Fibroblast of gingiva (primary cell): ENCODE results near the gene MGARP.
"Not testable (repeated sequence)": the region's sequence is repeated elsewhere in the genome, so short reads cannot be mapped to it uniquely, and the experiment has no call there.

ENCODE experiments used
- DNase-seq: peaks from one replicate; pipeline ENCODE4 v3.0.0-alpha.2; 2011; ENCODE audit warnings: low read depth

Gene MGARP

DNA sequence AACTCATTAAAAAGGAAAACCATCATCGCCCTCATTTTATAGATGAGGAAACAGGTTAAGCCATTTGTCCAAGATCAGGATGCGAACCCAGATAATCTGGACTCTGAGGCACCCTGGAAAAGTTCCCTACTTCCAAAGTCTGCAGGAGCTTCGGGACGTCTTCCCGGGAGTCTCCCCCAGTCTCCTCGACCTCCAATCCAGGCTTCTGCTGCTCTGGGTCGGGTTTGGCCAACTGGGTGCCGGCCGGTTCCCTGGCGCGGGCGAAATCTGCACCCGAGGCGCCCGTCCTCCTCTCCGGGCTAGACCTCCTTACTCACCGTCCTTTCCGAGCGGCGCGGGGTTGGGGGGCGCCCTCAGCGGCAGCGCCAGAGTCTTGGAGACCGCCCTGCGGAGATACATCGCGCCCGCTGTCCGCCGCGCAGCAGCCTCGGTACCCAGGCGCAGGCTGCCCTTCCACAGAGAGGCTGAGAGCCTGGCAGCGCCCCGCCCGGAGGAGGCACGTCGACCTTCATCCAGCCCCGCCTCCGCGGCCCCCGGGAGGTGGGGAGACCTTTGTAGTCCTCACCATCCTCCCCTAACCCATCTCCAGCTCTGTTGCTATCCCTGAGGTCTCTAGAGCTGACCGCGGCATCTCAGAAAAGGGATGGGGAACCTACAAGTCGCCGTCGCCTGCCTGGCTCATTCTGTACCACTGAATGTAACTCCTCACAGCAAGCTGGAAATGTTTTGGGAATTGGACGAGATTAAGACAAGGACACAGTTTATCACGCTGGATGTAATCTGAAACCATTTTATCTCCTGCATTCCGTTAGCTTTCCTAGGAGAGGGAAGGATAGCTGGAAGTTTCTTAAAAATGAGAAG lies at the start of gene MGARP:
TSS of gene MGARP (minus strand) at position 466 of the 861 bp plus-strand sequence. CDS start at position 399, 67 bp downstream.
- peak; percentile 17 for DNase-seq

DNA sequence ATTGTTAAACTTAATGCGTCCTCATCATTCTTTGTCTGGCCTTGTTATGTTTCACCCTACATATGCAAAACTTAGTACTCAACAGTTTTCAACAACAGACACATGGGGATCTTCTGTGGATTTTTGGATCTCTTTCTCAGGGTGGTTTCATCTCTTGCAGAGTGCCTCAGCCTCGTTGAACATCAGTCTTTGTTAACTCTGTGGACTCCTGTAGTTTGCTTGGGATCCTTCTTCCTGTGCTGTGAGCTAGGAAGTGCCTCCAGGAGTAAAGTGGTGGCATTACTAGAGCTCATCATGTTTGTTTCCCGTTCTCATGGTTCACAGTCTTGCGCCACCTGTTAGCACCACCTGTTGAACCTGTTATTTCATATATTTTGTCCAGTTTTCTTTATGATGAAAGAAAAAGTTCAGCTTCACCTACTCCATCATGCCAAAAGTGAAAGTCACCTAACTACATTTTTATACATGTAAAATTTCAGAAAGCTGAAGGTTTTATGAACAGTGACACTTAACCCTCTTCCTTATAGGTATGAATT lies 49.7 kb upstream of the MGARP start:
- no peak for DNase-seq

DNA sequence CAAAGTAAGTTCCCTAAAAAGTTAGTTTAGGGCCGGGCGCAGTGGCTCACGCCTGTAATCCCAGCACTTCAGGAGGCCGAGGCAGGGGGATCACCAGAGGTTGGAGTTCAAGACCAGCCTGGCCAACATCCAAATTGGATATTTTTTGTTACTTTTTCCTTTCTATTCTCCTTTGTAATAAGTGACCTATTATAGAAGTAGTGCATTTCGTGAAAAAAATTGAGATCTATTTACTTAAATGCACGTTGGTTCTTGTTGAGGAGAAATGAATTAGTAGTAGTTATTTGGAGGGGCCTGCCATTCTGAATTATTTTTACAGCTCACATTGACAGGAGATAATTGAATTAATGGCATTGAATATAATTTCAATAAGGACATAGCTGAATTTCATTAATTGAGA lies 44.6 kb upstream of the MGARP start:
- no peak for DNase-seq

DNA sequence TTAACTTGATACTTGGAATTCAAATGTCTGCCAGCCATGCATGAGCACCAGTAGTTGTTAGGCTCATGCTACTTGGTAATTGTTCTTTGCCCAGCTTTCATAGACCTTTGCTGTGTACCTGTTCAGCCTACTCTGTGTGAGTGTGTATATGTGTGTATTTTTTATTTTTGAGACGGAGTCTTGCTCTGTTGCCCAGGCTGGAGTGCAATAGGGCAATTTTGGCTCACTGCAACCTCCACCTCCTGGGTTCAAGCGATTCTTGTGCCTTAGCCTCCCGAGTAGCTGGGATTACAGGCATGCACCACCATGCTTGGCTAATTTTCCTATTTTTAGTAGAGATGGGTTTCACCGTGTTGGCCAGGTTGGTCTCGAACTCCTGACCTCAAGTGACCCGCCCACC lies 42.5 kb upstream of the MGARP start:
- not testable (repeated sequence) for DNase-seq

DNA sequence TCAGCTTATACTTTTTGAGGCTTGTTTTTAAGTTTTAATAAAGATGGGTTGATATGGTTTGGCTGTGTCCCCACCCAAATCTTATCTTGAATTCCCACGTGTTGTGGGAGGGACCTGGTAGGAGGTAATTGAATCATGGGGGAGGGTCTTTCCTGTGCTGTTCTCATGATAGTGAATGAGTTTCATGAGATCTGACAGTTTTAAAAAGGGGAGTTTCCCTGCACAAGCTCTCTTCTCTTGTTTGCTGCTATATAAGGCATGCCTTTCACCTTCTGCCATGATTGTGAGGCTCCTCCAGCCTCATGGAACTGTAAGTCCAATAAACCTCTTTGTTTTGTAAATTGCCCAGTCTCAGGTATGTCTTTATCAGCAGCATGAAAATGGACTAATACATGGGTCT lies 42.0 kb upstream of the MGARP start:
- not testable (repeated sequence) for DNase-seq

DNA sequence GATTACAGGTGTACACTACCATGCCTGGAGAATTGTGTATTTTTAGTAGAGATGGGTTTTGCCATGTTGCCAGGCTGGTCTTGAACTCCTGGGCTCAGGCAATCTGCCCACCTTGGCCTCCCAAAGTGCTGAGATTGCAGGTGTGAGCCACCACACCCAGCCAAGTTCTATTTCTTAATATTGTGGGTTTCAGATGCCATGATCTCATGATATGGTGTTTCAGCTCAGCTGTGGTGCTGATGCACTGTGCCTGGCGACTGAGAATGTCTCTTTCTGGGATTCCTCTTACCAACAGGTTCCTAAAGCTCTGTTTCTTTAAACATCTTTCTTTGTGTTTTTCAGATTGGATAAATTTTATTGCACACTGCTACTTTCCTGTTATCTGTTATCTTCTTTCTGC lies 39.5 kb upstream of the MGARP start:
- DNase-seq, result no peak

DNA sequence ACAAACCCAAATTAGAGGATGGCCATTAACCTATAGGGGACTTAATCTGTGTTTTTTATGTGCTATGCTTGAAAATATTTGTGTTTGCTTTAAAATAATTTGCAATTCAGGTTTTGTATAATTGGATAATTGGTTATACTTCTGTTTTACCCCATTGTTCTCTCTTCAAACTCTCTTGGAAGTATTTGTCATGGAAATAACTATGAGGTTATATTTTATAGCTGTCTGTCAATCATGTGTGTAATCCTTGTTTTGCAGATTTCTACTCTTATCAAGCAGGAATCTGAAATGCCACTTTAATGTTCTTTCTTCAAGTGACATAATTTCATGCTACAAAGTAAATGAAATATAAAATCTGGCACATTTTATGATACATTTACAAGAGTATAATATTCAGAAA lies 37.6 kb upstream of the MGARP start:
- no peak for DNase-seq

DNA sequence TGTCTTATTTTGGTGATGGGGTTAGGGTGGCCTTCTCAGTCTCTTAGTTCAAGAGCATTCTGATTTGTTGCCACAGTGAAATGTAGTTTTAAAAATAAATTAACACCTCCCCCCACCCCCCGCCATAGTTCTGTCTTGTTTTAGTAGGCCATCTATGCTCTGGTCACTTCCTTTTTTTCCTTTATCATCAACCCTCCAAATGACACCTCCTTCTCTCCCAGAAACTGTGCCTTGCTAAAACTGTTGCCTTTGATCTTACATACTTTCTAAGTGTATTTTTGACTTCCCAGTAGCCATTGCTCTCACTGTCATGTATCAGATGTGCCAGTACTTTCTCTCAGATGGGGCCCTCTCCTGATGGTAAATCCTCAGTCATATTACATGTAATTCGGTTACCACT lies 36.7 kb upstream of the MGARP start:
- DNase-seq, result no peak

DNA sequence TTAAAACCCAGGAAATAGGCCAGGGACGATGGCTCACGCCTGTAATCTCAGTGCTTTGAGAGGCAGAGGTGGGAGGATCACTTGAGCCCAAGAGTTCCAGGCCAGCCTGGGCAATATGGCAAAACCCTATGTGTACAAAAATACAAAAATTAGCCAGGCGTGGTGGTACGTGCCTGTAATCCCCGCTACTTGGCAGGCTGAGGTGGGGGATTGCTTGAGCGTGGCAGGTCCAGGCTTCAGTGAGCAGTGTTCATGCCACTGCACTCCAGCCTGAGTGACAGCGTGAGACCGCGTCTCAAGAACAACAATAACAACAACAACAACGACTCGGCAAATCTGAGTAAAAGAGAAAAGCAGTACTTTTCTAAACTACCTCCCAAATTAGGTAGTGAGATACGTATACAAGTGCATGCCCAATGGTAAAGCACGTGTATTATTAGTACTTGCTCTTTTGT lies 35.2 kb upstream of the MGARP start:
- DNase-seq, result no peak

DNA sequence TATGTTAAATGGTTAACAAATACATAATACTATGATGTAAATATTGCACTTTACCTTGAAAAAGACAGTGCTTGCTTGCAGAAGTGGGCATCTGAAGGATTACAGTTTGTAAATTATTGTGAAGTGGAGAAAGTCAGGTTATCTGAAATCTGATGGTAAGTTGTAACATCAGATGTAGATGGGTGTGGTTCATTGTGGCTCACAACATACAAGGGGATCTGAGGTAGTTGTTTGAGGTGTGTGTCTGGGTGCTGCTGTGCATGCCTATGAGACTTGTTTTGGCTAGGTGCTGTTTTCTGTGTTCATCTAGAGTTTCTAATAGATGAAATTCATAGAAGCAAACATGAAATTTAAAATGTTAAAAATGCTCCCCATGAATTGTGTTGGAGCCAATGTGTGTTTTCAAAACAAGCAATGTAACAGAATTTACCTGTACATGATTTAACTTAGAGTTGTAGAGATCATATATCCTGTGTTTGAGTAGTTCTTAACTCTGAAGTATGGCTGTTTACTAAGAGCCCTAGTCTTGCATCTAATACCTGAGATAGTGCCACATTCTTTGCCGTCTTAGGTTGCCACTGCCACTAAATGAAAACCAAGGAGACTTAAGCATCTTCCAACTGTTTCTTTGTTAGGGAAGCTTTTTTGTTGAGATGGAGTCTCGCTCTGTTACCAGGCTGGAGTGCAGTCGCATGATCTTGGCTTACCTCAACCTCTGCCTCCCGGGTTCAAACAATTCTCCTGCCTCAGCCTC lies 34.2 kb upstream of the MGARP start:
- no peak for DNase-seq

DNA sequence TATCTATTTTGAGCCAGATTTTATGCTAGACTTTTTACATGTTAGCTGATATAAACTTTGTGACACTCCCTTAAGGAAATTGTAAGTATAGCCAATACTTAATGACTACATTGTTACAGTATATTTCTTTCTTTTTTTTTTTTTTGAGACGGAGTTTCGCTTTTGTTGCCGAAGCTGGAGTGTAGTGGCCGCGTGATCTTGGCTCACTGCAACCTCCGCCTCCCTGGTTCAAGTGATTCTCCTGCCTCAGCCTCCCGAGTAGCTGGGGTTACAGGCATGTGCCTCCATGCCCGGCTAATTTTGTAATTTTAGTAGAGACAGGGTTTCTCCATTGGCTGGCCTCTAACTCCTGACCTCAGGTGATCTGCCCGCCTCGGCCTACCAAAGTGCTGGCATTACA lies 33.4 kb upstream of the MGARP start:
- not testable (repeated sequence) for DNase-seq

DNA sequence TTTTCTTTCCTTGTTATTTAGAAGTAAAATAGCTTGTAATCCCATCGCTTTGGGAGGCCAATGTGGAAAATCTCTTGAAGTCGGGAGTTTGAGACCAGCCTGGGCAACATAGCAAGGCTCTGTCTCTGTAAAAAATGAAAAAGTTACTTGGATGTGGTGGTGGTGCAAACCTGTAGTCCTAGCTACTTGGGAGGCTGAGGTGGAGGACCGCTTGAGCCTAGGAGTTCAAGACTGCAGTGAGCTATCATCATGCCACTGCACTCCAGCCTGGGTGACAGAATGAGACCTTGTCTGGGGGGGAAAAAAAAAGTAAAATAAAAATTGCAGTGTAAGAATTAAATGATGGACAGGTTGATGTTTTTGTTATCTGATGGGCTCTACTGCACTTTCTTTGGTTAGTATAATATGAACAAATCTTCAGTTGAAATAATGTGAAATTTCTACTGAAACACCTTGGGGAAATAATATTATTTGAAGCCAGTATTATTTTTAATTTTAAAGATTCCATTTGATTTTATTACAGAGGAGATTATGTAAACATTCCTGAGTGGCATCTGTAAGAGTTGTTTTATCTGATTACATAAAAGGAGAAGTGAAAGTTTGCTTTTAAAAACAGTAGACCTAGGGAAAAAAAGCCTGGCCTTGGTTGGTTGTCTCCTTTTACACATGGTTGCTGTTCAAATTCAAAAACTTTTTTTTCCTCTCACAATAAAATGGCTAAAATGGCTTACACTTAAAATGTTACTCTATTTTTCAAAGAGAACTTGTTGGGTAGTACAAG lies 32.7 kb upstream of the MGARP start:
- no peak for DNase-seq

DNA sequence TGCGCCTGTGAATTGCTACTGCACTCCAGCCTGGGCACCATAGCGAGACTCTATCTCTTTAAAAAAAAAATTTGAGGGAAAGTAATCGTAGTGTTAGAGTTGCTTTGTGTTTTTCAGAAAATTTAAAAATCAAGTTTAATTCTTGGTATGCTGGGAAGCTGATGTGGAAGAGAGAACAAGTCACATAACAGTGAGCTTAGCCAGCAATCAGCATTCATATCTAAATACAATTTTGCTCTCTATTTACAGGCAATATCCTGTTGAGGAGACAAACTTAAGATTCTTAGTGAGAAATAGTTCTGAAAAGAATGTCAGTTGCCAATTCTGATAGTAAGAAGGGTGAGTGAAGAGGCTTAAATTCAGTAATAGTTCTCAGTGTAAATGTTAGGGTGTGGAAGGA lies 31.9 kb upstream of the MGARP start:
- DNase-seq, result no peak

DNA sequence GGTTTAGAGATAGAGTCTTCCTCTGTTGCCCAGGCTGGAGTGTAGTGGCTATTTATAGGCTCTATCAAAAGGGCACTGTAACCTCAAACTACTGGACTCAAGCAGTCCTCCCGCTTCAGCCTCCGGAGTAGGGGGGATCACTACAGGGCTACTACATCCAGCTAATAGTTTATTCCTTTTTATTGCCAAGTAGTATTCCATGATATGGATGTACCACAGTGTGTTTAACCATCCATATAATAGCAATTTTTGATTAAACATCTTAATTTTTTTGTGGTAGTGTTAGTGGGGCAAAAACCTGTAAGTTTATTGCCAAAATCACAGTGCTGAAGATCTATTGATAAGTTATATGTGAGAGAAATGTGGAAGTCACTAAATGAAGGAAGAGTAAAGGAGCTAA lies 24.9 kb upstream of the MGARP start:
- DNase-seq, result no peak

DNA sequence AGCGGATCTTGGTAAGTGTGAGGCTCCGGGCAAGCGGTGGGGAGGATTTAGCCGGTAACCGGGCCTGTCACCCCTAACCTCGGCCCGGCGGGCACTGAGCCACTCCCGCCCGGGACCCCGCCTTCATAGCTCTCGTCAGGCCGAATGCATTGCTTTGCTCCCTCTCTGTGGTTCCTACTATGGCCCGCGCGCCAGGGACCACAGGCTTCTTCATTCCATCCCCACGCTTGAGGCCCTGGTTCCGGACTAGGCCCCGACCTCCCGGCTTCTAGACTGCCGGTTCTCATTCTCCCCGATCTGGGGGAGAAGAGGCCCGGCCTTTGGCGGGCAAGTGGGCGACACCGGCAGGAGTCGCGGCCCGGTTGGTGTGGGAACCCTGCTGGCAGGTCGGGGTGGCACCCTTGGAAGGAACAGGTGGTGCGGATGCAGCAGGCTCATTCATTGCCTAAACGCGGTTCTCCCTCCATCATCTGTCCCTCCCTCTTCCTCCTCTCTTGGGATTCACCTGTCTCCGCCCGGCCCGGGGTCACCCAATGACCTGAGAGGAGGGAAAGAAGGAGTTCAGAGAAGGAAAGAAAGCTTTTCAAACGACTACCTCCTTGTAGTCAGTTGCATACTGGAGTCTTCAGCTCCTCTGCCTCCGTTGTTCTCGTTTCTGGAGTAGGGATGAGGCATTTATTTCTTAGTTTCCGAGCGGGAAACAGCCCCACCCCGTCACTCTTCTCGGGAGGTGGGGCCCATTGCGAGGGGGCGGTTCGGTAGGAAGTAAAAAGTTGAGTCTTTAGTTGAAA lies 22.0 kb upstream of the MGARP start, which contains the start of gene NDUFC1:
TSS of gene NDUFC1 (minus strand) at position 657 of the 791 bp plus-strand sequence. CDS start 6,679 bp downstream, outside the sequence.
- peak; percentile 23 for DNase-seq

DNA sequence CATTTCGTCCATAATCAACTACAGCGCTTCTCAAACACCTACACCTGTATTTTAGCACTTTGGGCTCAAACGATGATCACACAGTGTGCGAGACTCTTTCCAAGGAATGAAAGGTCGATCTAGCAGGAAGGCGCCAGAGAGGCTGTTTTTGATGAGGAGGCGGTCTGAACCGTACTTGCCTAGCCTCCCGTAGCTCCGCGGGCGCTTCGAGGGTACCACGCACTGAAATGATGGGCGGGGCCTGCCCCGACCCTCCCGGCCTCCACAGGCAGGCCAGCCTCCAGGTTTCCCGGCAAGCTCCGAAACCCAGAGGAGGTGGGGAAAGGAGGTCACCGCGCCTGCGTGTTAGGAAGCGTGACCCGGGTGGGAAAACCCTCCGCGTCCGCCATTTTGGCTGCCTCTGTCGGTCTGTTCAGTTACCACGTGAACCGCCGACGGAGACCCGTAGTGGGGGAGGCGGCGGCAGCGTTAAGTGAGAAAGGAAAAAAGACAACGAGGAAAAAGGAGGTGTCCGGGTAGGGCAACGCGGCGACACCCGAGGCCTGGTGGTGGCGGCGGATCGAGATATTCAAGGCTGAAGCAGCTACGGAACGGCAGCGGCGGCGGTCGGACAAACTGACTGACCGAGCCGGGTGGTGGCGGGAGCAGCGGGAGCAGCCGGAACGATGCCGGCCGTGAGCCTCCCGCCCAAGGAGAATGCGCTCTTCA lies 21.2 kb upstream of the MGARP start, which contains the start of gene NAA15:
TSS of gene NAA15 (plus strand) at position 393 of the 708 bp plus-strand sequence. CDS start at position 666, 273 bp downstream.
- DNase-seq, result peak; percentile 97

DNA sequence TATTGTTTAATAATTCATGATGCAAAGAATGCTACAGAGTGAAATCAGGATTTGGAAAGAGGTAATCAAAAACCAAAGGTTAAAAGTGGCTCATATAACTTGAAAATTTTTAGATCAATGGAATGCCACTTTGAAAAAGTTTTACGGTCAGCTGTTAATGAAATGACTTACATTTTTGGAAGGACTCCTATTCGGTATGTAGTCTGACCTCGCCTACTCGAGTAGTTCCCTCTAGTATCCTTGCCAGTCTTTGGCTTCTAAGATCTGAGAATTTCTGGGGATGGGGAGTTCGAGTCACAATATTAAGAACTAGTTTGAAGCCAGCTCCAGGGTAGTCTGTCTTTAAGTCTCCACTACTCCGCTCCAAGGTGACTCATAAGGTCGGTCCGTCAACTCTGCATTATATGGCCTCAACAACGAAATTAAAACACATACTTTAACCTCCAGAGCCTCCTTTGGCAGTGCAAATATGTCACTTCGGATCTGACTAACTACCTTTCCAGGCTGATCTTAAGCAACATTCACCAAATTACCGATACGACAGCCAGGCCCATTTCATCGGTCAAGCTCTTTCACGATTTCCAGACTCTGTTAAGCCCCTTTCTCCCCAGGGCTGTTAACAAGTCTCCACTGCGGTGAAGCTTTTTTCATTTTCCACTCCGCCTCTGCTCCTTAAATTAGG lies 20.5 kb upstream of the MGARP start:
- DNase-seq, result peak; percentile 43

DNA sequence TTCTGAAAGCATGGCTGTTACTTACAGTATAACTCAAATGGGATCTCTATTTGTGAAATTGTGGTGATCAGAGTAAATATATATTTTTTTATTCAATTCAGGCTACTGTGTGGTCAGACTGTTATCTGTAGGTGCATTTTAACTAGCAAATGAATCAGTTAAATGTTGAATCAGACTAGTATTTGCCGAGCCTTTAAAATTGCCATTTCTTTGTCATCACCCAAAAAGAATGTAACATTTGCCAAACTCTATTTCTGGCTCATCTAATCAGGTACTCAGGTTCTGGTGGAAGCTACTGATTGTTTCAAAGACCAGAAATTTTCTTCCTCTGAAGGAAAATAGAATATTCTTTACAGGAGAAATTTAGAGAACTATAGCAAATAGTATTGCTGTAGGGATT lies 19.5 kb upstream of the MGARP start:
- no peak for DNase-seq

DNA sequence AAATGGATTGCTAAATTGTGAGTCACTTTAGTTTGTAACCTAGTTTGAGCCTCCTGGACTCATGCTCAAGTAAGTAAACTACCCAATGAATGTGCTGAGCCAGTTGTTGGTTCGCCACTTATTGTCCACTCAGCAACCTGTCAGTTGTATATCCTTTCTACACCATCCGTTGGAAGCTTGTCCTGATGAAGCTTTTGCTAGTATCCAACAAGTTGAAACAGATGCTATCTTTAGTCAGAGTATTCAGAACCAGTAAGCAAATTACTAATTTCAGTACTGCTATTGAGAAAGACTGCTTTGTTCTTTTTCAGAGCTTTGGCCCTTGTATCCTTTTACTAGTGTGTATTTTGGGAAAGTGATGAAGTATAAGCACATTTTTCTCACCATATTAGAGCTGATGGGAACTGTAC lies 17.0 kb upstream of the MGARP start:
- peak; percentile 32 for DNase-seq

DNA sequence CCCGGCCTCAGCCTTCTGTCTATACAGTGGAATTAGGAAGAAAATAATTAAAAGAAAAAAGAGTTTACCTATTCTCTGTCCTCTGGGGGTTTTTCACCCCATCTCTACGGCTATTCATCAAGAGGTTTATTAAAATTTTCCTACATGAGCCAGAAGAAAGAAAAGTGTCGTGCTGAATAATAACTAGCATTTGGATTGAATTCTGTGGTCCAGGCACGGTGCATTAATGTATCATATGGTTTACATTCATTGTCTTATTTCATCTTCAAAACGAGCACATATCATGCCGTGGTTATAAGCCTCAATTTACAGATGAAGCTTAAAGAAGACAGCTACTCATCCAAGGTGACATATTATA lies 15.9 kb upstream of the MGARP start:
- DNase-seq, result no peak
